Gastroesophageal sphincter (tissue), 4 donors: Measurements from ENCODE around the gene EPB41L4B. TPM values are rescaled to one million over a fixed set of nuclear protein-coding genes. Genes with fewer than 3 reads are reported as not detected.
"Not testable (repeated sequence)": the region's sequence is repeated elsewhere in the genome, so short reads cannot be mapped to it uniquely, and the experiment has no call there.

Experiments used
- ATAC-seq: fragments of 150-250 bp; one replicate; pipeline ENCODE4 v1.9.1; 2016; ENCODE audit warnings: mild to moderate bottlenecking, moderate library complexity
- H3K27ac ChIP-seq, 4 donors: fragments of 200-600 bp; sonication (generic) in 3 of 4; 1 replicate in 3 of 4; 2 replicates in 1 of 4; pipeline ENCODE4 v1.5.1; 2016 to 2019
- H3K27me3 ChIP-seq: fragments of 200-600 bp; sonication (generic); one replicate; pipeline ENCODE4 v1.5.1; 2019
- H3K36me3 ChIP-seq, 2 donors: fragments of 200-600 bp; sonication (generic); one replicate each; pipeline ENCODE4 v1.5.1; 2019; ENCODE audit warnings: control low read depth in 1 of 2
- H3K4me1 ChIP-seq, 3 donors: fragments of 200-600 bp; sonication (generic); 1 replicate in 2 of 3; 2 replicates in 1 of 3; pipeline ENCODE4 v1.5.1; 2016 to 2019; ENCODE audit warnings: control low read depth in 2 of 3
- H3K4me3 ChIP-seq, 2 donors: fragments of 200-600 bp; sonication (generic); one replicate each; pipeline ENCODE4 v1.5.1; 2019; ENCODE audit warnings: mild to moderate bottlenecking in 1 of 2, moderate library complexity in 1 of 2
- H3K9me3 ChIP-seq, 3 donors: fragments of 200-600 bp; sonication (generic); one replicate each; pipeline ENCODE4 v1.5.1; 2017 to 2019; ENCODE audit warnings: control low read depth in 2 of 3
- EP300 ChIP-seq: sonication (generic); formaldehyde crosslinking; IDR thresholded peaks from one replicate; pipeline ENCODE4 v1.6.1; 2017; ENCODE audit warnings: antibody characterized with exemption, mild to moderate bottlenecking
- POLR2A ChIP-seq, 2 donors: fragments of 450-650 bp; IDR thresholded peaks; one replicate each; pipeline ENCODE4 v1.6.1; 2017; ENCODE audit warnings: antibody characterized with exemption in 2 of 2, mild to moderate bottlenecking in 2 of 2, moderate library complexity in 1 of 2
- POLR2AphosphoS5 ChIP-seq: sonication (generic); formaldehyde crosslinking; IDR thresholded peaks from one replicate; pipeline ENCODE4 v1.6.1; 2017; ENCODE audit warnings: antibody characterized with exemption
- WGBS, 2 donors: methylation state at CpG; one replicate each; pipeline ENCODE4 v1.1.5; 2018; ENCODE audit warnings: low coverage in 1 of 2; 5-methylcytosine and 5-hydroxymethylcytosine counted together
- total RNA-seq, 4 donors: library from RNA; depleted of rRNA; stranded (reverse); fragments of >200 nt; gene quantifications; one replicate each; pipeline ENCODE4 v1.1.0, GENCODE V29; 2016
- TF ChIP-seq, protein P1 (sequence below), 4 experiments: fragments of 200-600 bp in 2 of 4; fragments of 450-650 bp in 2 of 4; sonication (generic) in 1 of 4; IDR thresholded peaks; one replicate each; pipeline ENCODE4 v1.5.1; 2017 to 2019; ENCODE audit warnings: antibody characterized with exemption in 4 of 4, mild to moderate bottlenecking in 2 of 4, moderate library complexity in 2 of 4

Gene EPB41L4B
- total RNA-seq, 4 donors from 2014 or later = 1.2 to 1.7 (median 1.4) TPM; not detected in 1

DNA sequence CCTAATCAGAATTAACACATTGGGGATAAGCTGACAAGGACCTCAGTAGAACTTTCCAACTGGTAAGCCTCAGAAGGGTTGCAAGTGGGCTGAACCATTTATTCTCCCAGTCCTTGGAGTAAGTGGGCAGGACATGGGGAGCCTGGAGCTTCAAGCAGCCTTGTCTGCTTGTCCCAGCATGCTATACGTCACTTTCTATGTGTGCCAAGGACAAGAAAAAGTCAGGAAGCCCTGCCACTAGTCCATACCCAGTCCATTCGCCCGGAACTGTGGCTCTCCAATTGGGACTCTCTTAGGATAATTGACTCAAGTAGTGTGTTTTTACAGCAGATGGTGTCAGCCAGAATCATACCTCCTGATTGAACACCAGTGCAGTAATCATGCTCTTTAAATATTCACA lies 91.2 kb downstream of the EPB41L4B start:
- H3K4me3 ChIP-seq = no peak overlapping the region
- no peaks in the 10 kb centered on the region for H3K4me1 ChIP-seq
- no peak for TF ChIP-seq POLR2A (IDR thresholded peaks at IDR 0.05)
- TF ChIP-seq, protein P1, sequence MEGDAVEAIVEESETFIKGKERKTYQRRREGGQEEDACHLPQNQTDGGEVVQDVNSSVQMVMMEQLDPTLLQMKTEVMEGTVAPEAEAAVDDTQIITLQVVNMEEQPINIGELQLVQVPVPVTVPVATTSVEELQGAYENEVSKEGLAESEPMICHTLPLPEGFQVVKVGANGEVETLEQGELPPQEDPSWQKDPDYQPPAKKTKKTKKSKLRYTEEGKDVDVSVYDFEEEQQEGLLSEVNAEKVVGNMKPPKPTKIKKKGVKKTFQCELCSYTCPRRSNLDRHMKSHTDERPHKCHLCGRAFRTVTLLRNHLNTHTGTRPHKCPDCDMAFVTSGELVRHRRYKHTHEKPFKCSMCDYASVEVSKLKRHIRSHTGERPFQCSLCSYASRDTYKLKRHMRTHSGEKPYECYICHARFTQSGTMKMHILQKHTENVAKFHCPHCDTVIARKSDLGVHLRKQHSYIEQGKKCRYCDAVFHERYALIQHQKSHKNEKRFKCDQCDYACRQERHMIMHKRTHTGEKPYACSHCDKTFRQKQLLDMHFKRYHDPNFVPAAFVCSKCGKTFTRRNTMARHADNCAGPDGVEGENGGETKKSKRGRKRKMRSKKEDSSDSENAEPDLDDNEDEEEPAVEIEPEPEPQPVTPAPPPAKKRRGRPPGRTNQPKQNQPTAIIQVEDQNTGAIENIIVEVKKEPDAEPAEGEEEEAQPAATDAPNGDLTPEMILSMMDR (IDR thresholded peaks at IDR 0.05) = no peak
- TF ChIP-seq EP300 = no peak
- TF ChIP-seq POLR2AphosphoS5 = no peak
- H3K36me3 ChIP-seq = no peaks in the 10 kb centered on the region
- 80 to 100% methylated on average over 1 to 3 of the region's 3 CpGs for WGBS, 2 donors
- peaks cover 4% of the 10 kb centered on the region for H3K27me3 ChIP-seq
- ATAC-seq = no peak
- peaks cover 0 to 4% (median 0%) of the 10 kb centered on the region in 3 donors for H3K9me3 ChIP-seq
- H3K27ac ChIP-seq = no peak overlapping the region

DNA sequence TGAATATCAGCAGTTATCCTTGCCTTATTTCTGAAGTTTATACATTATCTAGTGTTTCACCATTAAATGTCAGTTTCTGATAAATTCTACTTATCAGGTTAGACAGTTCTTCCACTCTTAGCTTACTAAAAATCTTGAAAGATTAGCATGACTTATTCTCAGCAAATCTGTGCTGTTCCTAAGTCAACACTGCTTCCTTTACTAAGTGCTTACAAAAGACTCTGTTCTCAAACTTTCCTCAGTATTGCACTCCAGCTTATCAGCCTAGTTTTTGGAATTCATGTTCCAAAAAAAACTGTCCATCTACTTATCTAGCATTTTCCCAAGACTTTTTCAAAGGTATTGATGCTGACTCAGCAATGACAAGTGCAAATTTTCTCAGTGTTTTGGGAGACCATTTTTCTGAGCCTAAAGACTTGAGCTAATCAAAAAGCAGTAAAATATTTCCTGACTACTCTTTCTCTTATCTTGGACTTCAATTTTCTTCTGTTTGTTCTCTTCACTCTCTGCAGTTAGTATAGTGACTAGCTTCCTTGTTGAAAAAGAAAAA lies 92.7 kb downstream of the EPB41L4B start:
- no peak overlapping the region for H3K4me3 ChIP-seq
- H3K4me1 ChIP-seq = no peaks in the 10 kb centered on the region
- H3K36me3 ChIP-seq = no peaks in the 10 kb centered on the region
- no peak overlapping the region for H3K27ac ChIP-seq
- no peak for ATAC-seq
- H3K9me3 ChIP-seq = peaks cover 0 to 4% (median 0%) of the 10 kb centered on the region in 3 donors
- H3K27me3 ChIP-seq = peaks cover 4% of the 10 kb centered on the region
- TF ChIP-seq POLR2A (IDR thresholded peaks at IDR 0.05) (no peak), POLR2AphosphoS5 (no peak), EP300 (no peak)
- TF ChIP-seq, protein P1 (IDR thresholded peaks at IDR 0.05) = no peak

DNA sequence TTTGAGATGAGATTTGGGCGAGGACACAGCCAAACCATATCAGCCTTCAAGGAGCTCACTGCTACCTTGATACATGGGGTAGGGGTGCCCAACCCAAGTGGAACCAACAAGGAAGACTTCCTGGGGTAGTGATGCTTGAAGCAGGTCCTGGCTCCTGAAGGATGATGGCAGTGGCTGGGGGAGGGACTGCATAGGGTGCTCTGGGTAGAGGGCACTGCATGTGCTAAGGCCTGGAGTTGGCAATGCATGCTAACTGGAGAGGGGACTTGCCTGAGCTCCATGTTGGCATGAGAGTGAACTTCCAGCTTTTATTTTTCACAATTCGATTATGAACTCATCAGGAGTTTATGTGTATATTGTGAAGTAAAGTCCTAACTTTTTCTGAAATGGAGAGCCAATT lies 95.2 kb downstream of the EPB41L4B start:
- TF ChIP-seq, protein P1 (IDR thresholded peaks at IDR 0.05) = no peak
- TF ChIP-seq POLR2A (IDR thresholded peaks at IDR 0.05) (no peak), POLR2AphosphoS5 (no peak), EP300 (no peak)
- WGBS, 2 donors = 33 to 83% methylated on average over 1 of the region's 2 CpGs
- no peak overlapping the region for H3K4me3 ChIP-seq
- peaks cover 0 to 4% (median 0%) of the 10 kb centered on the region in 3 donors for H3K9me3 ChIP-seq
- H3K4me1 ChIP-seq = no peaks in the 10 kb centered on the region
- H3K27me3 ChIP-seq = no peaks in the 10 kb centered on the region
- H3K27ac ChIP-seq = no peak overlapping the region
- H3K36me3 ChIP-seq = no peaks in the 10 kb centered on the region
- ATAC-seq = no peak

DNA sequence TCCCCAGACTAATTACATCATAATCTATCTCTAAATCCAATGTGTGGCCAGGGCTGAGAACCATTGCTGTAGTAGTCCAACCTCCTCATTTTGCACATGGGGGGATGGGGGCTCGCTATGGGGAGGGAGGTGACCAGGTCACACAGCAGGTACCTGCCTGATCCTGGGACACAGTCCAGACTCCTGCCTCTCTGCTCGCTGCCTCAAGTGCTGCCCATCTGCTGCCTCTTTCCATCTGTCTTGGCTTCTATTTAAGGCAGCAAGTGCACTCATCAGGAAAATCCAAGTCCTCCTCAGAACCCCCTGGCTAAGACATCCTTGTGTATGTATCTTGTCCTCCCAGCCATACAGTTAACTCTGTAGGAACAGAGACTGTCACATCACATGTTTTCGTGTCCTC lies 96.1 kb downstream of the EPB41L4B start:
- TF ChIP-seq POLR2AphosphoS5 (no peak), EP300 (no peak), POLR2A (IDR thresholded peaks at IDR 0.05) (no peak)
- TF ChIP-seq, protein P1 (IDR thresholded peaks at IDR 0.05) = no peak
- WGBS, 2 donors = 79 to 80% methylated on average over 2 to 3 of the region's 3 CpGs
- Histone ChIP-seq H3K27ac (no peak overlapping the region), H3K4me3 (no peak overlapping the region), H3K9me3 (peaks cover 0 to 4% (median 0%) of the 10 kb centered on the region in 3 donors), H3K4me1 (no peaks in the 10 kb centered on the region), H3K27me3 (no peaks in the 10 kb centered on the region), H3K36me3 (no peaks in the 10 kb centered on the region)
- ATAC-seq = no peak

DNA sequence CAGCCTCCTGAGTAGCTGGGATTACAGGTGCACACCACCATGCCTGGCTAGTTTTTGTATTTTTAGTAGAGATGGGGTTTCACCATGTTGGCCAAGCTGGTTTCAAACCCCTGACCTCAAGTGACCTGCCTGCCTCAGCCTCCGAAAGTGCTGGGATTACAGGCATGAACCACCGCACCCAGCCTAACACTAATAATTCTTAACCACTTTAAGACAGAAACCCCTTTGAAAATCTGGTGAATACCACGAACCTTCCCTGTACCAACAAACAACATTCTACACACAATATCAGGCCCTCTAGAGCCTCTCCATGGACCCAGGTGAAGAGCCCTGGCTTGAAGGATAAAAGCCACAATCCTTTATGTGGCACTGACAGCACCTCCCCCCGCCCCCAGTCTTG lies 102.6 kb downstream of the EPB41L4B start:
- not testable (repeated sequence) for H3K9me3 ChIP-seq, H3K4me1 ChIP-seq, ATAC-seq, H3K36me3 ChIP-seq, H3K27me3 ChIP-seq, H3K27ac ChIP-seq, H3K4me3 ChIP-seq
- WGBS, 2 donors = 84 to 85% methylated on average over 4 of the region's 4 CpGs
